Vagina (tissue), 2 donors: ENCODE measurements around the gene TXK. TPM values are rescaled to one million over a fixed set of nuclear protein-coding genes. Genes with fewer than 3 reads are reported as not detected.

Experiments
- DNase-seq, 2 donors: peaks; one replicate each; pipeline ENCODE4 v3.0.0-alpha.2; 2017; ENCODE audit errors: extremely low spot score in 2 of 2
- H3K27ac ChIP-seq: fragments of 200-600 bp; sonication (generic); one replicate; pipeline ENCODE4 v1.5.1; 2019
- H3K27me3 ChIP-seq: fragments of 200-600 bp; sonication (generic); one replicate; pipeline ENCODE4 v1.5.1; 2019
- H3K36me3 ChIP-seq, 2 donors: fragments of 200-600 bp; sonication (generic); one replicate each; pipeline ENCODE4 v1.5.1; 2017 to 2019
- H3K4me1 ChIP-seq: fragments of 200-600 bp; sonication (generic); one replicate; pipeline ENCODE4 v1.5.1; 2019
- H3K4me3 ChIP-seq, 2 donors: fragments of 200-600 bp; sonication (generic); 1 replicate in 1 of 2; 2 replicates in 1 of 2; pipeline ENCODE4 v1.5.1; 2016 to 2019
- H3K9me3 ChIP-seq: fragments of 200-600 bp; sonication (generic); one replicate; pipeline ENCODE4 v1.5.1; 2019
- POLR2A ChIP-seq, 2 donors: fragments of 450-650 bp; IDR thresholded peaks; one replicate each; pipeline ENCODE4 v1.6.1; 2017; ENCODE audit warnings: antibody characterized with exemption in 2 of 2, mild to moderate bottlenecking in 2 of 2, moderate library complexity in 2 of 2
- POLR2AphosphoS5 ChIP-seq, 2 donors: sonication (generic); formaldehyde crosslinking; IDR thresholded peaks; one replicate each; pipeline ENCODE4 v1.9.0; 2017; ENCODE audit warnings: antibody characterized with exemption in 2 of 2, mild to moderate bottlenecking in 2 of 2, low read depth in 1 of 2; ENCODE audit not compliant: insufficient read depth in 1 of 2
- intact Hi-C: fragments of 100-400 bp; cut with DNase I; formaldehyde crosslinking; loops from one replicate; pipeline ENCODE4 v1.15.1; 2023
- total RNA-seq: library from RNA; depleted of rRNA; stranded (reverse); fragments of >200 nt; gene quantifications from one replicate; pipeline ENCODE4 v1.2.3, GENCODE V29; 2016
- TF ChIP-seq, protein P1 (sequence below), 3 experiments: fragments of 450-650 bp in 2 of 3; fragments of 200-600 bp in 1 of 3; sonication (generic) in 1 of 3; IDR thresholded peaks; one replicate each; pipeline ENCODE4 v1.5.1; 2017 to 2019; ENCODE audit warnings: antibody characterized with exemption in 3 of 3, mild to moderate bottlenecking in 2 of 3, moderate library complexity in 2 of 3

The TXK gene
- total RNA-seq = 8.1 TPM

DNA sequence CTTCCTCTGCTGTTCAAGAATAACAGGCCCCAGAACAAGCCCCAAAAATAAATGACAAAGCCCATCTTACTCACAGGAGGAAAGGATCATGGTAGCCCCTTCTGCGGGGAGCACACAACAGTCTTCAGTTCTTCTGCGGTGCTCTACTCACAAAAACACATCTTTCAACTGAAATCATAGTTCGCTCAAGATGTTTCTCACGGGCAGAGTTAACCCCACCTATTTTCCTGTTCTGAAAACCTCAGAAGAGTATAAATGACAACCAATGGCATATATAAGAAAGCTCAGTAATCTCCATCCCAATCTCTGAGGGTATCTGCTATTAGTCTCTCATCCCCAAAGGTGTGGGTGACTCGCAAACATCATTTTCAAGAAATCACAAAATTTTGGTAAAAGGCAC is at the start of gene TXK:
TXK (minus strand) TSS at position 170 of the 400 bp plus-strand sequence; CDS start at position 90, 80 bp downstream.
- Histone ChIP-seq H3K4me1 (no peaks in the 10 kb centered on the region), H3K9me3 (no peaks in the 10 kb centered on the region), H3K27me3 (no peaks in the 10 kb centered on the region), H3K27ac (no peak within 1 kb of the TSS), H3K4me3 (no peak within 1 kb of the TSS), H3K36me3 (peaks cover 0 to 11% of the 10 kb centered on the region in 2 donors)
- intact Hi-C loops = no loop called here
- DNase-seq = no peak
- no peak for TF ChIP-seq POLR2AphosphoS5 (IDR thresholded peaks at IDR 0.05; ENCODE audit: insufficient read depth in 1 of 2, low read depth in 1 of 2)
- no peak for TF ChIP-seq POLR2A (IDR thresholded peaks at IDR 0.05)
- TF ChIP-seq, protein P1, sequence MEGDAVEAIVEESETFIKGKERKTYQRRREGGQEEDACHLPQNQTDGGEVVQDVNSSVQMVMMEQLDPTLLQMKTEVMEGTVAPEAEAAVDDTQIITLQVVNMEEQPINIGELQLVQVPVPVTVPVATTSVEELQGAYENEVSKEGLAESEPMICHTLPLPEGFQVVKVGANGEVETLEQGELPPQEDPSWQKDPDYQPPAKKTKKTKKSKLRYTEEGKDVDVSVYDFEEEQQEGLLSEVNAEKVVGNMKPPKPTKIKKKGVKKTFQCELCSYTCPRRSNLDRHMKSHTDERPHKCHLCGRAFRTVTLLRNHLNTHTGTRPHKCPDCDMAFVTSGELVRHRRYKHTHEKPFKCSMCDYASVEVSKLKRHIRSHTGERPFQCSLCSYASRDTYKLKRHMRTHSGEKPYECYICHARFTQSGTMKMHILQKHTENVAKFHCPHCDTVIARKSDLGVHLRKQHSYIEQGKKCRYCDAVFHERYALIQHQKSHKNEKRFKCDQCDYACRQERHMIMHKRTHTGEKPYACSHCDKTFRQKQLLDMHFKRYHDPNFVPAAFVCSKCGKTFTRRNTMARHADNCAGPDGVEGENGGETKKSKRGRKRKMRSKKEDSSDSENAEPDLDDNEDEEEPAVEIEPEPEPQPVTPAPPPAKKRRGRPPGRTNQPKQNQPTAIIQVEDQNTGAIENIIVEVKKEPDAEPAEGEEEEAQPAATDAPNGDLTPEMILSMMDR (IDR thresholded peaks at IDR 0.05) = no peak

DNA sequence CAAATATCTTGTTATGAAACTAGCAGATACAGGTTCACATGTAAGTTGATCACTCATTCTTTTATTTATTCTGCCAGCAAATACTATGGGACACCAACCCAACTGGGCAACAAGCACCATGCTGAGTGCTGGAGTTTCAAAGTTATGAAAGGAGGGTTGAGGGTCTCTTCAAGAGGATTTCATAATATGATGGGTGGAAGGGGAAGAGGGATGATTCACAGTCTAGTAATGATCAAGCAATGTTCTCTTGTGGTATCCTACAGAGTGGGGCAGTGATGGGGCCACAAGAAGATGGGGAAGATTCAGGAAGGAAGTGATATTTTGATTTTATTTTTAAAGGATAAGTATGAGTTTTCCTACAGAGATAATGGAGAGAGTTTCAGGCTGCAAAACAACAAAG is 46.2 kb upstream of the TXK start:
- Histone ChIP-seq H3K4me3 (no peak overlapping the region), H3K36me3 (no peaks in the 10 kb centered on the region), H3K27me3 (no peaks in the 10 kb centered on the region), H3K27ac (no peak overlapping the region), H3K4me1 (no peaks in the 10 kb centered on the region), H3K9me3 (no peaks in the 10 kb centered on the region)
- intact Hi-C loops = no loop called here
- no peak for TF ChIP-seq POLR2A (IDR thresholded peaks at IDR 0.05)
- TF ChIP-seq, protein P1 (IDR thresholded peaks at IDR 0.05) = no peak
- no peak for TF ChIP-seq POLR2AphosphoS5 (IDR thresholded peaks at IDR 0.05; ENCODE audit: insufficient read depth in 1 of 2, low read depth in 1 of 2)
- no peak for DNase-seq

DNA sequence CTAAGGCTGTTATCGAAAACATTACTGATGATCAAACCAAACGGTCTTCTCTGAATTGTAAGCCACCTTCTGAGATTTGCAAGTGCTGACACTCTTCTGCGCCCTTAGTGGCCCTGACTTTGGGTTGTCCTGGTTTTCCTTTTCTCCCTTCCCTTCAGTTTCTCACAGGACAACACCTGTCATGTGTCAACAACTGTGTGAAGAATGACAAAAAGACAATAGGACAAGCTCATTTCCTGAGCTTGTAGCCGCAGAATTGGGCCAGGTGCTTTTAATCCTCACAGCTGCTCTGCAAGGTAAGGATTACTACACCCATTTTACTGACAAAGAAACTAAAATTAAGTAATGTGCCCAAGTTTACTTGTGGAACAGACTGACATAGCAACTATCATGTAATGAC is 44.9 kb upstream of the TXK start:
- Histone ChIP-seq H3K27me3 (no peaks in the 10 kb centered on the region), H3K4me3 (no peak overlapping the region), H3K27ac (no peak overlapping the region), H3K9me3 (no peaks in the 10 kb centered on the region), H3K4me1 (no peaks in the 10 kb centered on the region), H3K36me3 (no peaks in the 10 kb centered on the region)
- intact Hi-C loops = no loop called here
- DNase-seq = no peak
- TF ChIP-seq, protein P1 (IDR thresholded peaks at IDR 0.05) = no peak
- no peak for TF ChIP-seq POLR2A (IDR thresholded peaks at IDR 0.05)
- no peak for TF ChIP-seq POLR2AphosphoS5 (IDR thresholded peaks at IDR 0.05; ENCODE audit: insufficient read depth in 1 of 2, low read depth in 1 of 2)

DNA sequence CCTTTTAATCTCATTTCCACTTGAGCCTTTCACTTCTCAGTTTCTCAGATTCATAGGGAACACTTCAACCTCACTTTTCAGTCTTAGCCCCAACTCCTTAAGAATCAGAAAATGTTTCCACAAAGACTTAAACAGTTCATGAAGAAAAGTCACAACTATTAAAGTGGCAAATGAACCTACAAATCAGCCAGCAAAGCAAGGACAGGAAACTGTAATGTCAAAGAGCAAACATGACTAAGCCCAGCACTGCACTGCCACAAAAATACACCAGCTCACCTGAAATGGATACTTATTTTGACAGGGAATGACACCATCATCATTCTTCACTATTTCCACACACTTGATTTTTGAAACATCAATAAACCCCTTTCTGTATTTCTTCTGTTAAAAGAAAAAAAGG is 41.8 kb upstream of the TXK start:
- Histone ChIP-seq H3K27me3 (no peaks in the 10 kb centered on the region), H3K4me1 (no peaks in the 10 kb centered on the region), H3K9me3 (no peaks in the 10 kb centered on the region), H3K4me3 (no peak overlapping the region), H3K27ac (no peak overlapping the region), H3K36me3 (no peaks in the 10 kb centered on the region)
- DNase-seq = no peak
- TF ChIP-seq POLR2A (IDR thresholded peaks at IDR 0.05) (no peak), POLR2AphosphoS5 (IDR thresholded peaks at IDR 0.05; ENCODE audit: insufficient read depth in 1 of 2, low read depth in 1 of 2) (no peak)
- TF ChIP-seq, protein P1 (IDR thresholded peaks at IDR 0.05) = no peak
- intact Hi-C loops = no loop called here

DNA sequence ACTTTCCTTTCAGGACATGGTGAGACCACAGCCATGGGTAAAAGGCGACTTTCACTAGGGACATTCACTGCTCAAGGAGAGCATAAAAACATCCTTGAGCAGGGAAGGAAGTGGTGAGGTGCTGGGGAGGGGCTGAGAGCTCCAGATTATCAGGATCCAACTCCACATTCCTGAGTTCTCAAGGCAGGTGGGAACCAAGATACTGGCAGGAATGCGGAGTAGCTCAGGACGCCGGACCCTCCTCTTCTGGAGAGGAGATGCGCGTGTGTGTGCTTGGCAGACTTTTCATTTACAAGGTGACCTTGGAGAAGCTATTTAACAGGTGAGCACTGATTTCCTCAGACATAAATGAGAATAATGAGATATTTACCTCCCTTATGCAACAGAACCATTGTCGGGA is 41.3 kb upstream of the TXK start:
- no peak for DNase-seq
- intact Hi-C loops = no loop called here
- H3K4me3 ChIP-seq = no peak overlapping the region
- no peaks in the 10 kb centered on the region for H3K36me3 ChIP-seq
- no peaks in the 10 kb centered on the region for H3K27me3 ChIP-seq
- H3K9me3 ChIP-seq = no peaks in the 10 kb centered on the region
- H3K4me1 ChIP-seq = no peaks in the 10 kb centered on the region
- no peak overlapping the region for H3K27ac ChIP-seq
- TF ChIP-seq POLR2AphosphoS5 (IDR thresholded peaks at IDR 0.05; ENCODE audit: insufficient read depth in 1 of 2, low read depth in 1 of 2) (no peak), POLR2A (IDR thresholded peaks at IDR 0.05) (no peak)
- TF ChIP-seq, protein P1 (IDR thresholded peaks at IDR 0.05) = no peak
